GM21717 (cell line): ENCODE data around the gene ALKBH4.
"Not testable (repeated sequence)": the region's sequence is repeated elsewhere in the genome, so short reads cannot be mapped to it uniquely, and the experiment has no call there.

Source experiments
- ATAC-seq: cut with Tn5 transposase; IDR thresholded peaks from one replicate; pipeline ENCODE4 v1.9.1; 2021; ENCODE audit warnings: mild to moderate bottlenecking, moderate library complexity; ENCODE audit not compliant: unreplicated experiment

The ALKBH4 gene, protein sequence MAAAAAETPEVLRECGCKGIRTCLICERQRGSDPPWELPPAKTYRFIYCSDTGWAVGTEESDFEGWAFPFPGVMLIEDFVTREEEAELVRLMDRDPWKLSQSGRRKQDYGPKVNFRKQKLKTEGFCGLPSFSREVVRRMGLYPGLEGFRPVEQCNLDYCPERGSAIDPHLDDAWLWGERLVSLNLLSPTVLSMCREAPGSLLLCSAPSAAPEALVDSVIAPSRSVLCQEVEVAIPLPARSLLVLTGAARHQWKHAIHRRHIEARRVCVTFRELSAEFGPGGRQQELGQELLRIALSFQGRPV

GRCh38 chr7:102464577-102465280, at the start of gene ALKBH4, which contains the start of gene LRWD1:
Gene ALKBH4 (minus strand): TSS chr7:102464863. CDS start chr7:102464836, 27 bp downstream.
Gene LRWD1 (plus strand): TSS chr7:102464984. CDS start chr7:102465081, 97 bp downstream.
- ATAC-seq, result peak; percentile 81

DNA sequence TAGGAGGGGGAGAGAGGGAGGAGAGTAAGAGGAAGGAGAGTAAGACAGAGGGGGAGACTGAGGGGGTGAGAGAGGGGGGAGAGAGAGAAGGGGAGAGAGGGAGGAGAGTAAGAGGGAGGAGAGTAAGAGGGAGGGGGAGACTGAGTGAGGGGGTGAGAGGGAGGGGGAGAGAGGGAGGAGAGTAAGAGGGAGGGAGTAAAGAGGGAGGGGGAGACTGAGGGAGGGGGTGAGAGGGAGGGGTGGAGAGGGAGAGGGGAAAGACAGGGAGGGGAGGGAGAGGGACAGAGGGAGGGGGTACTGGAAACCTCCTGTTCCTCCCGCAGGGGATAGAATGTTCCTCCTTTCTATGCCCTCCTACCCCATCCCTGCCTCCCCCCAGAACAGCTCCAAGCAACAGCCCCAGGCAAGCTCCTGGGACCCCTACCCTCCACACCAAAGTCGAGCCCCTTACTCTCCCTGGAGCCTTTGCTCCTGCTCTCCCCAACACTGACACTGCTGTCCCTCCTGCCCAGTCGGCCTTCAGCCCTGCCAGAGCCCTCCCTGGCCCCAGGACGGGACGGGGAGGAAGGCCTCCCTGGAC, 48.1 kb upstream of the ALKBH4 start:
- ATAC-seq, result not testable (repeated sequence)

DNA sequence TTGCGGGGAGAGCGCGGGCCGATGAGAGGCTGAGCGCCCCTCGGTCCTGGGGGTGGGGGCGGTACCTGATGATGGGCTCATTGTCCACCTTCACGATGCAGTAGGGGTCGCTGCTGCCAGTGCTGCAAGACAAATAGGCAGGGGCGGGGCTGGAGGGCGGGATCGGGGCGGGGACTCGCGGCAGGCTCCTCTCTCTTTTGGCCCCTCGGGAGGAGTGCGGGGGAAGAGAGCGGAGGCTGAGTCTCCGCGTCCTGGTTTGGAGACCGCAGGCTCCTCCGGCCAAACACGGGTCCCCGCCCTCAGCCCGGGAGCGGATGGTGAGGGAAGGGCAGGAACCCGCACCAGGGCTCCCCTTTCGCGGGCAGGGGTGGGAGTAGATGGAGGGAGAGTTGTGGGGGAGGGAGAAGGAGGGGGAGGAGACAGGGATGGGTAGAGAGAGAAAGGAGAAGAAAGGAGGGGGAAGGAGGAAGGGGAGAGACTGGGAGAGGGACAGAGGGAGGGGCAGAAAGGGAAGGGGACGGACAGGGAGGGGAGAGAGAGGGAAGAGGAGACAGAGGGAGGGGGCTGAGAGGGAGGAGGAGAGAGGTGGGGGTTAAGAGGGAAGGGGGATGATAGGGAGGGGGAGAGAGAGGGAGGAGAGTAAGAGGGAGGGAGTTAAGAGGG, 47.3 kb upstream of the ALKBH4 start:
- peak; percentile 26 for ATAC-seq

- ATAC-seq, result not testable (repeated sequence)
Measured at GRCh38 chr7:102510575-102510974, 45.9 kb upstream of the ALKBH4 start.

- not testable (repeated sequence) for ATAC-seq
Measured at GRCh38 chr7:102507410-102508088, 42.9 kb upstream of the ALKBH4 start.

- ATAC-seq, result not testable (repeated sequence)
Measured at GRCh38 chr7:102505298-102506185, 40.9 kb upstream of the ALKBH4 start.

DNA sequence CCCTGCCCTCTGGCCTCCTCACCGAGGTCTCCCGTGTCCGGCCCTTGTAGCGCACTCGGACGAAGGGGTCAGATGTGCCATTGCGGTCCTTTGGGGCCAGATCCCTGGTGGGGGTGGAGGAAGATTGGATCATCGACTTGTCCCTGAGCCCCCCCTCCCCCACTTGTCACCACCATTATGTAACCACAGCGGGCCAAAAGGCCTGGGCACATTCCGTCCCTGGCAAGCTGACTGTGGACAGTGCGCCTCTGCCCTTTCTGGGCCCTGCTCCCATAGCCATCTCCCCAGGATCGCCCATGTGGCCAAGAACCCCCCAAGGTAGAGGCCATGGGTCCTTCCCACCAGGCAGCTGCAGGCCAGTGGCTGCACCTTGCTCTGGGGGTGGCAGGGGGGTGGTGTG, 38.5 kb upstream of the ALKBH4 start:
- ATAC-seq, result not testable (repeated sequence)

DNA sequence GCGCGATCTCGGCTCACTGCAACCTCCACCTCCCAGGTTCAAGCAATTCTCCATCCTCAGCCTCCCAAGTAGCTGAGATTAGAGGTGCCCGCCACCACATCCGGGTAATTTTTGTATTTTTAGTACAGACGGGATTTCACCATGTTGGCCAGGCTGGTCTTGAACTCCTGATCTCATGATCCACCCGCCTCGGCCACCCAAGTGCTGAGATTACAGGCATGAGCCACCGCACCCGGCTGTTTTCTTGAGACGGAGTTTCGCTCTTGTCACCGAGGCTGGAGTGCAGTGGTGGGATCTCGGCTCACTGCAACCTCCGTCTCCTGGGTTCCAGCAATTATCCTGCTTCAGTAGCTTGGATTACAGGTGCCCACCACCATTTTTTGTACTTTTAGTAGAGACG, 33.7 kb upstream of the ALKBH4 start:
- not testable (repeated sequence) for ATAC-seq

DNA sequence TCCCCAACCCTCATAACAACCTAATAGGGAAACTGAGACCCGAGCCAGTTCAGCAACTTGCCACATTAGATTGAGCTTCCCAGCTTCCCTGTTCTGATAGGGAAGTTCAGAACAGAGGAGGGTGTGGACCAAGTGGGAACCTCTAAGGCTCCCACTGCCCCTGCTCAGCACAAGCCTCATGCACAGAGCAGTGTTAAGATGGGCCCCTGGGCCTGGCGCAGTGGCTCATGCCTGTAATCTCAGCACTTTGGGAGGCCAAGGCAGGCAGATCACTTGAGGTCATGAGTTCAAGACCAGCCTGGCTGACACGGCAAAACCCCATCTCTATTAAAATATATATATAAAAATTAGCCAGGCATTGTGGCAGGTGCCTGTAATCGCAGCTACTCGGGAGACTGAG, 32.6 kb upstream of the ALKBH4 start:
- not testable (repeated sequence) for ATAC-seq

DNA sequence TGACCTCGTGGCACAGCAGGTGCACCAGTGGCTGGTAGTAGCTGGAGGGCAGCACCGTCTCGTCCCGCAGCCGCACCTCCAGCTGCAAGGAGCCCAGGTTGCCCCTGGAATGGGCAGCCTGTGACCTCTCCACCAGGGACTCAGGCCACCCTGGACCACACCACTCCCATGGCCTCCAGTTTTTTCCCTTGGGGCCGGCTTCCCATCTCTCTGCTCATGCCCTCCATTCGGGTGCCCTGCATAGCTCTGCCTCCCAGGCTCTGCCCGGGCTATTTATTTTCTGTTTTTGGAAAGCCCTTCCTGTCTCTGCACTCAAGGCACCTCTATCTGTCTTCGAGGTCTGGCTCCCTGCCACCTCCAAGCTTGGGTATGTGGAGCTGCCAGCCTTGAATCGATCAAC, 32.2 kb upstream of the ALKBH4 start:
- ATAC-seq, result not testable (repeated sequence)

DNA sequence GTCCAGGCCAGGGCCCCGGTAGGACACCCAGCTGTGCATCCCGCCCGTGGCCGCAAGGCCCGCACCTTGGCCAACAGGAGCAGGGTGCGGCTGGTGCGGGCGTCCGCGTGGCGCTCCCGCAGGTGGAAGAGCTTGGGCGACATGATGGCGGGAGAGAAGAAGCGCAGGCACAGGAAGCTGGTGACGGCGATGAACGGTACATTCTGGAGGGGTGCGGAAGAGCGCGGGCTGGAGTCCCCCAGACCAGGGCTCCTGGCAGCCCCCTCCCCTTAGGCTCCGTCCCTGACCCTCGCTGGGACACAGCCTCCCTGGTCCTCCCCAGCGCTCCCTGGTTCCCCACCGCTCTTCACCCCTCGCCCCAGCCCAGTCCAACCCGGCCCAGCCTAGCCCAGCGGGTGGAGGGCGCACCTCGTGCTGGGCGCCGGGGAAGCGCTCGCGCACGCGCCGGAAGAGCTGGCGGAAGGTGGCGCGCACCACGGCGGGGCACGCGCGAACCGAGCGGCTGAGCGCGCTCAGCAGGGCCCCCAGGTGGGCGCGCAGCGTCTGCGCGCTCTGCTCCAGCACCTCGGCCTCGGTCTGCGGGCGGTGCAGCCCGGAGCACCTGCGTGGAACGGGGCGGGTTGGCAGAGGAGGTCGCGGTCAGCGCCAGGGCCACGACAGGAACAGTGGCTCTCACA, 29.9 kb upstream of the ALKBH4 start:
- peak; percentile 45 for ATAC-seq

DNA sequence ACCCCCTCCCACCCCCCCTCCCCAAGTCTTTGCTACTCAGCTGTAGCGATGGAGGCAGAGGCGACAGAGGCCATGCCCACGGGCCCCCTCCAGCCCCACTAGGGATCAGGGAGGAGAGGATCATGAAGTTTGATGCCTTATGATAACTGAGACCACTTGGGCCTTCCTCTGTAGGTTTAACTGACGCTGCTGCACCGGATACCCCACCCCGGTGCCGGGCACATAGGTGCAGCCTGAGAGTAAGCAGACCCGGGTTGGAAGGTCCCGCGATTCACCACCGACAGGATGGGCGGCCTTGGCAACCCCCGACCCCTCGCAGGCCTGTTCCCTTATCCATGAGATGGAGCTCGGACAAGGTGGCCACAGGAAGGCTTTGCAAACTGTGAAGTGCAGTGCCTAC, 29.4 kb upstream of the ALKBH4 start:
- peak; percentile 0 for ATAC-seq

DNA sequence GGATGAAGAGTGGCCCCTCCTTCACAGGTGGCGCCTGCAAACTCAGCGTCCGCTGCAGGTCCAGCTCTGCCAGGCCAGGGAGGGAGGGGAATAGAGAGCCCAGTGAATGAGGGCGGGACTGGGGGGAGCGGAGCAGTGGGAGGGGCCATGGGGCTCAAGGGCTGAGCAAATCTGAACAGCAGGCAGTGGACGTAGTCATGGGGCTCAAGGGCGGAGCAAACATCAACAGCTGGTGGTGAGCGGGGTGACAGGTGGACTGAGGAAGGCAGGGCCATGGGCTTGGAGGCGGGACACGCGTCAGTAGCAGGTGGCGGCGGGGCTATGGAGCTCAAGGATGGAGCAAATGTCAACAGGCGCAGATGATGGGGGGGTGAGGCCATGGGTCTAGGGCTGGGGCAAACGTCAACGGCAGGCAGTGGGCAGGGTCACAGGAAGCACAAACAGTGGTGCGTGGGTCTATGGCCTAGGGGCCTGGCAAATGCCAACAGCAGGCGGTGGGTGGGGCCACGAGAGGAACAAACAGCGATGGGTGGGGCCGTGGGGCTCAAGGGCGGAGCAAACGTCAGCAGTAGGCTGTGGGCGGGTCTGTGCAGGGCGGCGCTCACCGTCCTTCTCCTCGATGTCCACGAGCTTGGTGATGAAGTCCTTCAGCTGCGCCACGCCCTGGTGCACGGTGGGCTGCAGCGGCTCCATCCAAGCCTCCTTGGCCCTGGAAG, 28.7 kb upstream of the ALKBH4 start:
- not testable (repeated sequence) for ATAC-seq

DNA sequence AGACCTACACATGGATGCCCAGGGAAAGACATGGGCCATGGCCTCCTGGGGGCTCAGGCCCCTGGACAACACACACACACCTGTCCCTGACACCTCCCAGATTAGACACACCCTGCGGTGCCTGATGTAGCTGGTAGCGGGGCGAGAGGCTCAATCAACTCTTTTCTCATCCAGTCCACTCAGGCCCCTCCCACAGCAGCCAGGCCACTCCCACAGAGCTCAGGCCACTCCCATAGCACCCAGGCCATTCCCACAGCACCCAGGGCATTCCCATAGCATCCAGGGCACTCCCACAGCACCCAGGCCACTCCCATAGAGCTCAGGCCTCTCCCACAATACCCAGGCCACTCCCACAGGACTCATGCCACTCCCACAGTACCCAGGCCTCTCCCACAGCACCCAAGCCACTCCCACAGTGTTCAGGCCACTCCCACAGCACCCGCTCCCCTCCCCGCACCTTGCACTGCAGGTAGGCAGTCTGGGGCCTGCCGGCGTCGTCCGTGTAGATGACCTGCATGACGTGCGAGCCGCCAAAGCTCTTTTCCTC, 25.9 kb upstream of the ALKBH4 start:
- peak; percentile 53 for ATAC-seq

DNA sequence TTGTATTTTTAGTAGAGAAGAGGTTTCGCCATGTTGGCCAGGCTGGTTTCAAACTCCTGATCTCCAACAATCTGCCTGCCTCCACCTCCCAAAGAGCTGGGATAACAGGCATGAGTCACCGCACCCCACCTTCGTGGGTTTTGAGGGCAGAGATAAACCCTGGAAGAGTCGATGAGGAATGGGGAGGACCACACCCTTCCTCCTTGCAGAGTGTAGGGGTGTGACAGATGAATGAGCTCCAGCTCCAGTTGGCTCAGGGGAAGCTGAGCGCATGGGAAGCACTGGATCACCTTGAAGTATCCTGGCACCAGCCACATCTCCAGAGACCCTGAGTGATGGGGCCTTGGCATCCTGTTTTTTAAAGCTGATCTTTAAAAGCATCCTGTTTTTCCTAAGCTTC, 19.7 kb upstream of the ALKBH4 start:
- ATAC-seq, result not testable (repeated sequence)

- ATAC-seq, result not testable (repeated sequence)
Measured at GRCh38 chr7:102481962-102482361, 17.3 kb upstream of the ALKBH4 start.

GRCh38 chr7:102479982-102480637, 15.4 kb upstream of the ALKBH4 start:
- not testable (repeated sequence) for ATAC-seq

DNA sequence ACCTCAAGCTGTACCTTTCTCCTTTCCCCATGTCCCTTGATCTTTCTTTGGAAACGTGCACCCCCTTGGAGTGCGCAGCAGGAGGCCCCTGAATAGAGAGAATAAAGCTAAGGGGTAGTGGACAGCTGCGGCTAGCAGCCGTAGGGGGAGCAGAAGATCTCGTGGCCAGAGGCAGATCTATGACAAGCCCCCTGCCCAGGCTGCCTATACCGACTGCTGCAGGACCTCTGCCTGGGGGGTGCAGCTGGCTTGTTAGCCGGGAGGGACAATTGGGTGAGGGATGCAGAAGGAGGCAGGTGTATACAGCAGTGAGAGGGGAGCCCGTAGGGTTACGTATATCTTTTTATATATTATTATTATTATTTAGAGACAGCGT, 14.5 kb upstream of the ALKBH4 start:
- peak; percentile 28 for ATAC-seq
